Endothelial cell of umbilical vein (primary cell): Measurements from ENCODE around the gene TEX12. TPM values are rescaled to one million over a fixed set of nuclear protein-coding genes. Genes with fewer than 3 reads are reported as not detected.
"Not testable (repeated sequence)": the region's sequence is repeated elsewhere in the genome, so short reads cannot be mapped to it uniquely, and the experiment has no call there.

Experiments used
- BruUV-seq: library from RNA; stranded (reverse); fragments of 400-500 nt; replicated peaks from 2 replicates; lab custom pipeline; 2021; lab: Mats Ljungman, UMichigan
- CTCF ChIA-PET: fragments of 300-600, 350-600 bp; sonication (Branson Sonifier 250); formaldehyde crosslinking; loops from one replicate; lab custom pipeline; 2021; ENCODE audit warnings: antibody characterized with exemption, inconsistent platforms; lab: Charles Lee
- POLR2A ChIA-PET: fragments of 300-600, 350-600 bp; sonication (Branson Sonifier 250); formaldehyde crosslinking; loops from one replicate; lab custom pipeline; 2021; ENCODE audit warnings: antibody characterized with exemption, inconsistent platforms; lab: Charles Lee
- DNase-seq: peaks from one replicate; pipeline ENCODE4 v3.0.0-alpha.2; 2011; ENCODE audit warnings: low read depth, low spot score
- FAIRE-seq: peaks from 2 replicates; lab custom pipeline; 2011; peaks lifted over from hg19 to GRCh38; lab: Jason Lieb, UNC
- H2AFZ ChIP-seq: 2 replicates; pipeline ENCODE4 v1.6.0; 2012; ENCODE audit warnings: low read depth, low read length, control low read depth, inconsistent platforms
- H3K27ac ChIP-seq: 2 replicates; pipeline ENCODE4 v1.5.1; 2011; ENCODE audit warnings: low read depth, mild to moderate bottlenecking, control low read depth, low read length, moderate library complexity; ENCODE audit not compliant: insufficient read depth
- H3K27me3 ChIP-seq, 2 experiments: 2 replicates each; pipeline versions ENCODE4 v1.6.0 to v1.6.1; 2011; ENCODE audit warnings: low read length in 2 of 2, mixed read lengths in 1 of 2; ENCODE audit not compliant: control insufficient read depth in 2 of 2, insufficient read depth in 2 of 2
- H3K36me3 ChIP-seq, 2 experiments: 2 replicates in 1 of 2; 3 replicates in 1 of 2; pipeline ENCODE4 v1.5.1; 2011; ENCODE audit warnings: low read length in 2 of 2, mild to moderate bottlenecking in 1 of 2, moderate library complexity in 1 of 2; ENCODE audit not compliant: control insufficient read depth in 2 of 2, insufficient read depth in 2 of 2; ENCODE audit errors: extremely low read depth in 1 of 2
- H3K4me1 ChIP-seq: 3 replicates; pipeline ENCODE4 v1.5.1; 2011; ENCODE audit warnings: mild to moderate bottlenecking, low read length; ENCODE audit not compliant: control insufficient read depth, insufficient read depth; ENCODE audit errors: extremely low read depth
- H3K4me2 ChIP-seq: 2 replicates; pipeline ENCODE4 v1.6.1; 2011; ENCODE audit warnings: low read length, control low read depth, mixed read lengths; ENCODE audit not compliant: insufficient read depth
- H3K4me3 ChIP-seq, 3 experiments: fragments of 200-600 bp in 1 of 3; sonication (generic), shearing (Covaris generic) in 1 of 3; replicated peaks in 1 of 3; 2 replicates each; pipeline ENCODE4 v1.5.1; 2011 to 2016; ENCODE audit warnings: control low read depth in 3 of 3, low read length in 3 of 3, mild to moderate bottlenecking in 2 of 3, inconsistent platforms in 1 of 3, low read depth in 1 of 3, moderate library complexity in 1 of 3; ENCODE audit not compliant: insufficient read depth in 1 of 3
- H3K79me2 ChIP-seq: 2 replicates; pipeline ENCODE4 v1.6.0; 2012; ENCODE audit warnings: low read length, inconsistent platforms; ENCODE audit not compliant: control insufficient read depth, insufficient read depth
- H3K9ac ChIP-seq: replicated peaks from 2 replicates; pipeline ENCODE3; 2011; ENCODE audit warnings: low read length, control low read depth; ENCODE audit not compliant: insufficient read depth; ENCODE audit errors: extremely low read depth
- H3K9me1 ChIP-seq: replicated peaks from 3 replicates; pipeline ENCODE4 v1.6.0; 2011; ENCODE audit warnings: mild to moderate bottlenecking, low read length; ENCODE audit not compliant: control insufficient read depth, insufficient read depth; ENCODE audit errors: extremely low read depth
- H3K9me3 ChIP-seq: replicated peaks from 2 replicates; pipeline ENCODE4 v1.5.1; 2012; ENCODE audit warnings: low read length, inconsistent platforms; ENCODE audit not compliant: control insufficient read depth, insufficient read depth
- H4K20me1 ChIP-seq: replicated peaks from 2 replicates; pipeline ENCODE3; 2011; ENCODE audit warnings: mild to moderate bottlenecking, low read length; ENCODE audit not compliant: control insufficient read depth, insufficient read depth; ENCODE audit errors: extremely low read depth
- CTCF ChIP-seq, 2 donors: IDR thresholded peaks; 1 replicate in 1 of 2; 2 replicates in 1 of 2; pipeline ENCODE4 v1.5.1; 2011; ENCODE audit warnings: low read length in 2 of 2, mild to moderate bottlenecking in 2 of 2, moderate library complexity in 2 of 2, control low read depth in 1 of 2, inconsistent platforms in 1 of 2, low read depth in 1 of 2; ENCODE audit not compliant: insufficient read depth in 1 of 2; ENCODE audit errors: extremely low read depth in 1 of 2
- EZH2 ChIP-seq: IDR thresholded peaks from 2 replicates; pipeline ENCODE4 v1.6.1; 2012; ENCODE audit warnings: borderline replicate concordance, low read depth, mild to moderate bottlenecking, moderate library complexity, low read length, inconsistent platforms; ENCODE audit not compliant: severe bottlenecking
- FOS ChIP-seq: IDR thresholded peaks from 2 replicates; pipeline ENCODE4 v1.6.1; 2011; ENCODE audit warnings: mild to moderate bottlenecking, low read length, moderate library complexity, borderline replicate concordance; ENCODE audit not compliant: insufficient read depth
- GATA2 ChIP-seq: IDR thresholded peaks from 2 replicates; pipeline ENCODE4 v1.7.0; 2011; ENCODE audit warnings: low read depth, mild to moderate bottlenecking, moderate library complexity, mixed read lengths, low read length; ENCODE audit not compliant: insufficient read length, insufficient read depth
- JUN ChIP-seq: IDR thresholded peaks from 2 replicates; pipeline ENCODE4 v1.6.1; 2011; ENCODE audit warnings: borderline replicate concordance, low read depth; ENCODE audit not compliant: insufficient read length, insufficient read depth
- MAX ChIP-seq: IDR thresholded peaks from 2 replicates; pipeline ENCODE4 v1.6.1; 2011; ENCODE audit not compliant: insufficient read depth, insufficient read length
- MYC ChIP-seq: IDR thresholded peaks from one replicate; pipeline ENCODE4 v1.6.1; 2011; ENCODE audit warnings: mild to moderate bottlenecking, low read depth, low read length
- POLR2A ChIP-seq: IDR thresholded peaks from 2 replicates; pipeline ENCODE4 v1.6.1; 2012; ENCODE audit warnings: low read depth, mild to moderate bottlenecking, control low read depth, low read length
- POLR2AphosphoS5 ChIP-seq: IDR thresholded peaks from 2 replicates; pipeline ENCODE4 v1.6.1; 2012; ENCODE audit warnings: low read depth, mild to moderate bottlenecking, control low read depth, low read length, moderate library complexity; ENCODE audit not compliant: insufficient read depth
- dilution Hi-C: fragments of 300-500 bp; cut with MboI; formaldehyde crosslinking; loops from one replicate; pipeline ENCODE4 v1.15.0; 2019; ENCODE audit warnings: low sequenced_read_pairs; ENCODE audit not compliant: extremely low pct_ligation_motif_present
- intact Hi-C: fragments of 100-400 bp; cut with micrococcal nuclease; formaldehyde crosslinking; loops from one replicate; pipeline ENCODE4 v1.10.0; 2022
- polyA plus RNA-seq, 4 experiments: library from polyadenylated mRNA; depleted of rRNA in 3 of 4; stranded (reverse) in 3 of 4; unstranded in 1 of 4; fragments of >200 nt; gene quantifications; 2 replicates each; pipeline versions ENCODE4 v1.2.1 to v1.2.3, GENCODE V29; 2011 to 2012; ENCODE audit warnings: missing spikeins in 1 of 4
- total RNA-seq: library from RNA; stranded (reverse); gene quantifications from 2 replicates; pipeline ENCODE4 v1.2.3, GENCODE V29; 2021

Gene TEX12
- total and polyA plus RNA-seq, 2 donors (not counting 3 experiments of a cell fraction or from before 2014, with no cell fraction given) = 0.46 TPM; not detected in 1

- dilution Hi-C loops (no loop called here), intact Hi-C loops (no loop called here)
- Histone ChIP-seq H3K79me2 (no peaks in the 10 kb centered on the region), H3K36me3 (no peaks in the 10 kb centered on the region), H3K4me2 (no peak overlapping the region), H3K27ac (no peak overlapping the region), H4K20me1 (no peaks in the 10 kb centered on the region), H3K9me1 (no peaks in the 10 kb centered on the region), H3K4me1 (no peaks in the 10 kb centered on the region), H3K4me3 (no peak overlapping the region), H2AFZ (no peak overlapping the region), H3K9me3 (no peaks in the 10 kb centered on the region), H3K27me3 (peaks cover 0 to 2% of the 10 kb centered on the region in 2 experiments), H3K9ac (no peak overlapping the region)
- POLR2A ChIA-PET = no interaction called here
- DNase-seq = no peak
- BruUV-seq = no TSS peak
- CTCF ChIA-PET = interaction anchor here (0.6 kb wide), 1 partner anchor 86 kb away, joined by 3 read pairs; no protein-coding TSS in a partner anchor
- no peak for FAIRE-seq
- TF ChIP-seq GATA2 = no peak
- TF ChIP-seq CTCF (IDR thresholded peaks at IDR 0.05; ENCODE audit: extremely low read depth in 1 of 2, insufficient read depth in 1 of 2, low read depth in 1 of 2, low read length in 2 of 2) = no peak
- TF ChIP-seq POLR2A = no peak
- TF ChIP-seq POLR2AphosphoS5 = no peak
- TF ChIP-seq EZH2 = no peak
- TF ChIP-seq MAX = no peak
- no peak for TF ChIP-seq FOS
- TF ChIP-seq JUN = no peak
- no peak for TF ChIP-seq MYC
Observed at GRCh38 chr11:112196519-112197087, 29.4 kb downstream of the TEX12 start.

- H3K79me2 ChIP-seq, DNase-seq, H3K27me3 ChIP-seq, H4K20me1 ChIP-seq, H3K9me3 ChIP-seq, H3K27ac ChIP-seq, POLR2A ChIA-PET, dilution Hi-C loops, H3K9me1 ChIP-seq, FAIRE-seq, H3K4me3 ChIP-seq, H3K4me2 ChIP-seq, BruUV-seq, H3K36me3 ChIP-seq, H3K4me1 ChIP-seq, H3K9ac ChIP-seq, intact Hi-C loops, H2AFZ ChIP-seq: not testable (repeated sequence)
- CTCF ChIA-PET = interaction anchor here (1.6 kb wide), 1 partner anchor 20 kb away, joined by 4 read pairs; no protein-coding TSS in a partner anchor
Observed at GRCh38 chr11:112199101-112199500, 31.9 kb downstream of the TEX12 start.
